ENCODE results near the gene CACNA2D1.
"Not testable (repeated sequence)": the region's sequence is repeated elsewhere in the genome, so short reads cannot be mapped to it uniquely, and the experiment has no call there.

CACNA2D1 gene

DNA sequence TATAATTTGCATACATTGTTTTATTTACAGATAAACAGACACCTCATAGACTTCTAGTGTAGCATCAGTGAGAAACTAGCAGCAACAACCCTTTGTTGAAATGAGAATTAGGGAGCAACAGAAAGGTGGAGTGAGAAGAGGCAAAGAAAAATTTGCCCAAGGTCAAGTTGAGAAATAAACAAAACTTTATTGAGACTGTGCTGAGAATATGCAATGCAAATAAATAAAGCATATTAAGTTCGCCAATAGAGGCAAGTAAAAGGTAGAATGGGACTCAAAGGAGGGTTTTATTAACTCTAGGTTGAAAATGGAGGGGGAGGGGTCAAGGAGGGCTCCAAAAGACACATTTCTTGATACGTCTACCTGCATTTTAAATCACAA is 49.7 kb downstream of the CACNA2D1 start:
- no peak for DNase-seq (ENCODE audit: low read depth, low spot score)

DNA sequence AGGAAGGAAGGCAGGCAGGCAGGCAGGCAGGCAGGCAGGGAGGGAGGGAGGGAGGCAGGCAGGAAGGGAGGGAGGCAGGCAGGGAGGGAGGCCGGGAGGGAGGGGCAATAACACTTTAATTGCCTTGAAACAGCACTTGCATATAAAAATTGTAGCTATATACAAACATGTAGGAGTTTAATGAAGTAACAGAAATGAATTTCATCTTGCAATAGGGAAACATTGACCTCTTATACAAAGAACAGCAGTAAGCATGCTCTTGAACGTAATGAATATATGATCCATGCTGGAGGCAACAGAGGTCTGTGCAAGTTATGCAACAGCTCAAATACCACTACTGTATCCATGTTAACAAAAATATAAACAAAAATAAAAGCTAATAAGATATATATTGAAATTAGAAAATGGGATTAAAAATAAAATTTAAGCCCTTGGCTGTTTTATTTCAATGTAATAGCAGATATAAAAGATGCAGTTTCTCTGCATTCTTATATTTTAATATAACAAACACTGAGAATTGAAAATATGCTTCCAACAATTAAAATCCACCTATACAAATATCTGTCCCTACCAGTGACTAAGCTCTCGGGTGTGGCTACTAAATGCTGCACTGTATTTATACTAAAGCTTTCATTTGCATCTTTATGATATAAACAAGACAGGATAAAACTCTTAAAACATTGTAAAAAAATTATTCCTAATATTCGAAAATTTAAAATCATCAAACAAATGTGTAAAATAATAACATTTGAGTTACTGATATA is 50.3 kb downstream of the CACNA2D1 start:
- no peak for DNase-seq (ENCODE audit: low read depth, low spot score)

DNA sequence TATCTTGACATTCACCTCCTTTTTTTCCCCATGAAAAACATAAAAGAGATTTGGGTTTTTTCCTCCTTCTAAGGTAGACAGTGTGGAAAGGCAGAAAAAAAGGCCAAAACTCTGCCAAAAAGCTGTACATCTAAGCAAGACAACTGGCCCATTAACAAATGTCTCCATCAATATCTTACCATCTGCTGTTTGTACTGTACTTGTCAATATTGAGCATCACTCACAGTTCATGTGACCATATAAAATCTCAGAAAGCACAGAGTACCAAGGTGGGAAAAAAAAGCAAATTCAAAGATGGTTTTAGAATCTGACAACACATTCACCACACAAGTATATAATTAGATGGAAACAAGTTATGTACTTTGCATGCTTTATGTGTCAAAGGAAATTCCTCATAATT is 52.6 kb downstream of the CACNA2D1 start:
- no peak for DNase-seq (ENCODE audit: low read depth, low spot score)

DNA sequence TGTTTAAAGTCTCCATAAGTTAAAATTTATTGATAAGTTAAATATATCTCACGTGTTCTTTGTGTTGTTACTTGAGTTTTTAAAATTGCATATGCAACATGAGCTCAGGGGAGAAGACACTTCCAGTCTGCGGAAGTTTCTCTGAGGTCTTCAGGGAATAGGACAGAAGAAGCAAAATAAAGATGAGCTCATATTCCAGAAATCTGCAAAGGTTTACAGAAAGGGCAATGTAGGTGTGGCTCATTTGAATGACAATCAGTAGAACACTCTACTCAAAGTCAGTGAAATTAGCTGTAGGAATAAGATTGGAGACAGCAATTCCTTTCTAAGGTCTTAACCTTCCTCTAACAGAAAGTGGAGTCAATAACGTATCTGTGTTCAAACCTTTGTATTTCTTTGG is 53.7 kb downstream of the CACNA2D1 start:
- no peak for DNase-seq (ENCODE audit: low read depth, low spot score)

DNA sequence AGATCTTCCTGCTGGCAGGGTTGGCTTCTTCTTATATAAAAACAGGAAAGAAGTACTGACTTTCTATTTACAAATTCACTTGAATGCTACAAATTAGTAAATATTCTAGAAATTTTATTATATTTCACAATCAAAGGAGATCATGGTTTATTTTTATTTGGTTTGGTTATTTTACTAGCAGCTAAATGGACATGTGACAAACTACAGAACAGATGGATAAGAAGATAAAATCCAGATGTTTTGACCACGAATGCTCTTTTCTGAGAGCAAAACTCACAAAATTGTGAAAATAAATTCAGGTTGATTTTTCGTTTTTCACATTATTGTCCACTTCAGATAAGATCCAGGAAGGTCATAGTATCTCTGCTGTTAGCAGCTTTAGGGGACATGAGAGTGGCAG is 55.4 kb downstream of the CACNA2D1 start:
- DNase-seq (ENCODE audit: low read depth, low spot score) = no peak

DNA sequence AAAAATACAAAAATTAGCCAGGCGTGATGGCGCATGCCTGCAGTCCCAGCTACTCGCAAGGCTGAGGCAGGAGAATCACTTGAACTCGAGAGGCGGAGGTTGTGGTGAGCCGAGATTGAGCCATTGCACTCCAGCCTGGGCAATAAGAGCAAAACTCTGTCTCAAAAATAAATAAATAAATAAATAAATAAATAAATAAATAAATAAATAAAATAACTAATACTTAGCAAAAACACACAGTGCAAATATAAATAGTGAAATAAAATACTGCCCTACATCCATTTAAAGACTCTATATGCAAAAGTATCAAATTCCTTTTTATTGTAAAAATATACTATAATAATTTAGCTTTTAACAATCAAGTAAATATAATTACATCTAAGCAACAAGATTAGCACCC is 57.0 kb downstream of the CACNA2D1 start:
- not testable (repeated sequence) for DNase-seq (ENCODE audit: low read depth, low spot score)

DNA sequence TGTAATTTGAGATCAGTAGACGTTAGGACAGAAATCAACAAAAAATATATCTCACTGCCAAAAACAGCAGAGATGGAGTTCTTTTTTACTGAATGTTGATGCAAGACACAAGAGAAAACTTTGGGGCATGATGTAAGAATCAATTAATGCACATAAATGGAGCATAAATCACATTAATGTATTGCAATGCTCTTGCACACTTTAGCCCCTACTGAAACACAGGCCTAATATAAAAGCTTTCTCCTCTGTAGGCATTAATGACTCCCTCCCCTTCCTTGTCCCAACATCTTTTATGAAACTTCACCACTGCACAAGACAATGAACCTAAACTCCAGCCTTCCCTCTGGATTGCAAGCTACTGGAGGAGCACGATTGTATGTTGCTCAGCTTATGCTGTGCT is 58.8 kb downstream of the CACNA2D1 start:
- DNase-seq (ENCODE audit: low read depth, low spot score) = no peak

DNA sequence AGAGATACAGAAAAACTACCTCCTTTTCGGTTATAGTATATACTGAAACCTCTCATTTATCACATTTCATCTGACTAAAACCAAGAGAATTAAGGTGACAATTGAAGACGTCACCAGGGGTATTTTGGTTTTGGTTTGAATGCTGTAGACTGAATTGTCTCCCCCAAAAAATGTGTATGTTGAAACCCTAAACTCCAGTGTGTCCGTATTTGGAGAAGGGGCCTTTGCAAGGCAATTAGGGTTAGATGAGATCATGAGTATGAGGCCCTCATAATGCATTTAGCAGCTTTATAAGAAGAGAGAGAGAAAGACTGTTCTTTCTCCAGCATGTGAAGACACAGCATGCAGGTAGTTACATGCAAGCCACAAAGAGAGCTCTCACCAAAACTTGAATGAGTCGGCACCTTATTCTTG is 59.5 kb downstream of the CACNA2D1 start:
- no peak for DNase-seq (ENCODE audit: low read depth, low spot score)

DNA sequence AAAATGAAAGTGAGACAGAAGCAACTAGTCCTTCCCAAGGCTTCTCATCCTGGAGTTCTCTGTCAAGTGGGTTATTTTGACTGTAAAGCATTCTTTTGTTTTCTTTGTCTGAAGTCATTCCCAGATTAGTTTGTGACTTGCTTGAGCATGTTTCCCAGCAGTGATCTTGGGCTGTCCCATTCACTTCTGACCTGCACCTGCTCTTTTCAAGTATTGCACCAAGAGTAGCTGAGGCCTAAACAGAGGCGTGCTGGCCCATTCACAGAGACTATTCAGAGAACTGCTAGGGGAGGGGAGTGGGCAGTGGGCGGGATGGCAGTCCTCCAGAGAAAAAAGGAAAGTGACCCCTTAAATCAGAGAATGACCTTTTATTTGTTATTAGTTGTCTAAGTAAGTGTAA is 61.3 kb downstream of the CACNA2D1 start:
- DNase-seq (ENCODE audit: low read depth, low spot score) = no peak

DNA sequence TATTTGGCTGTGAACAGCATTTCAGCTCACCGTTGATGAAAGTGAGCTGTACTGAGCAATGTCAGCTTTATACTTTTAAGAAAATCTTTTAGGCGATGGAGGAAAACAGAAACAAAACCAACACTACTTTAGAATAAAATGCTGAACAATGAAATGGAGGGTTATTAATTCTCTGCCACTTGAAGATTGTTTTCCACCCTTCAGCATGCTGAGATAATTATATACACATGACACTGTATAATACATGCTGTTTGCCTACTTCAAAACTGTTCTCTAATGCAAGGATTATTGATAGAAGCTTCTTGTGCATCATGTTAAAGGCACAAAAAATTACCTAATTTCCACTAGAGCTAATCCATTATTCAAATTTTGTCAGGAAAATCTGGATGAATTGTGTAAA is 66.8 kb downstream of the CACNA2D1 start:
- no peak for DNase-seq (ENCODE audit: low read depth, low spot score)

DNA sequence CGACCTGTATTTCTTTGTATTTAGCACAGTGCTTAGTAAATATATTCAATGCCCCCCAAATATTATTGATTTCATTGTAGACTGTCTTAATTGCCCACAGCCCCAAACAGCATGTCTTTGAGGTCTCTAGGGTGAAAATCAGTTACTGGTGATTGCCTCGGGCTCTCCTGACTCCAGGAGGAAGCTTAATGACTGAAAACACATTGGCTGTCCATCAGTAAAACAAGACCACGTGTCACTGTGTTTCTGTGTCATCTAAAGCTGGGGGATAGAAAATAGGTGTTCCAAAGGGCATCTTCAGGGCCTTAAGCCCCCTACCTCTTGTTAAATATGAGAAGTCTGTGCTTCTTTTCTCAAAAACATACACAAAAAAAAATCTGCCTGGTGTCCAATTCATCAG is 67.9 kb downstream of the CACNA2D1 start:
- no peak for DNase-seq (ENCODE audit: low read depth, low spot score)

DNA sequence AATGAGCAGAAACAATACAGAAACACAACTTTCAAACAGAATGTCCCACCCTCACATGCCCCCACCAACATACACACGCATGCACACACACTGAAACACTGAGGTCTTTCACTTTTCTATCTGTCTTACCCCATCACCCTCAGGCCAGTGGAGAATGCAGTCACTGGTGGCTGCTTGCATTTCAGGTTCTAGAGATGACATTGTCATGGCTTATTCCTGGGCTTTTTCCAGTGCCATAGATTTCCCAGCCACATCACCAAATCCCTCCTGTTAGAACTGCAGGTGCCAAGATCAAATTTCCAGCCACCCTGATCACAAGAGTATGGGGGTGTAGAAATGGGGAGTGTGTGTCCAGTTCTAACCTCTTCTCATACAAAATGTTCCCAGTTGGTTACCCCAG is 68.4 kb downstream of the CACNA2D1 start:
- DNase-seq (ENCODE audit: low read depth, low spot score) = no peak

DNA sequence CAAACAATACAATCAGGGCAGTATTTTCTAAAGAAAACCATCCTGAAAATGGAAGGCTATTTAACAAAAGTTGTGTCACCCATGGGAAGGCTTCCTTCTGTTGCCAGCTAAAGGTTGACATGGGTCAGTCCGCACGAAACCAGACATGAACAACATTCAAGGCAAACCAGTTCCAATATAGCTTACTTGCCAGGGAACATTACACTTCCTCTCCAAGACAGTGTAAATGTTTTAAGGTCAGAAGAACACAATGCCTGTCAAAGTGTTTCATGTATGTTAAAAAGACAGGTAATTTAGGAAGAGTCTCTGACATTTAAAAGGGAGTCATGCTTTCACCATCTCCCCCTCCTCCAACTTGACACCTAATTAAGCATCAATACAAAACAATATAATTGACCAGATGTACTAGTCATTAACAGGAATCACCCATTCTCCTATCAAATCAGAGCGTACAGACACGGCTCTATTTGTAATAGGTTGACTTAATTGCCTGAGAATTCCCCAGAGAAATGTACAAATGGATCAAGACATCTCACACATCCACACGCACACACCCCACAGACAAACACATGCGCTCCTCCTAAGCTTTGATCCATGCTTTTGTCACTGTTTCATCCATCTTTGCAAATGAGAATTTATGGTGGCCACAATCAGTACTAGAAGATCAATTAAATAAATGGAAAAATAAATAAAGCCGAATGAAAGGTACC is 69.5 kb downstream of the CACNA2D1 start:
- DNase-seq (ENCODE audit: low read depth, low spot score) = no peak

DNA sequence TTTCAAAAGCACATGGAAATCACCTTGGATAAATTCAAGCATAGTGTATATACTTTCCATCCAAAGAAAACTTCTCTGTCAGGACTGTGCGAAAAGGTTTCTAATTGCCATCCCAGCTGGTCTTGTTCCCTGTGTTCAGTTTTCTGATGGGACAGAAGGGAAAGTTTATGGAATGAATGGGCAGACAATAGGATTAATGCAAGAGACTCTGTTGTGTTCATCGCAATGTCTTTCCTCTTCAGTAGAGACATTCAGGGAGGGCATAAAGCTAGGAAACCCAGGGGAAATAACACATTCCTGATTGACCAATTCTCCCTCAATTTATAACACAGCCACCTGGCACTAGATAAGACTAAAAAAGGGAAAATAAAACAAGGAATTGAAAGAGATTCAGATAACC is 78.9 kb downstream of the CACNA2D1 start:
- DNase-seq (ENCODE audit: low read depth, low spot score) = no peak

DNA sequence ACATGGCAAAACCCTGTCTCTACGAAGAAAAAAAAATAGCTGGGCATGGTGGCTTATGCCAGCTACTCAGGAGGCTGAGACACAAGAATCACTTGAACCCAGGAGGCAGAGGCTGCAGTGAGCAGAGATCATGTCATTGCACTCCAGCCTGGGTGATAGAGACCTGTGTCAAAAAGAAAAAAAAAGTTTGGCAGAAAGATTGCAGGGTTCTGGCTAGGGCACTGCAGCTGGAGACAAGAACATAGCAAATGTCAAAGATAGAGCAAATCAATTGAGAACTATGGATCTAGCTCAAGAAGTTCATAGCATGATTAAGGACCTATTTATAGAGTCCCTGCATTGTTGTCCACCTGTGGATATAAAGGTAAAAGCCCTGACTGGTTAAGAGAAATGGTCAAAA is 79.5 kb downstream of the CACNA2D1 start:
- DNase-seq (ENCODE audit: low read depth, low spot score) = no peak

DNA sequence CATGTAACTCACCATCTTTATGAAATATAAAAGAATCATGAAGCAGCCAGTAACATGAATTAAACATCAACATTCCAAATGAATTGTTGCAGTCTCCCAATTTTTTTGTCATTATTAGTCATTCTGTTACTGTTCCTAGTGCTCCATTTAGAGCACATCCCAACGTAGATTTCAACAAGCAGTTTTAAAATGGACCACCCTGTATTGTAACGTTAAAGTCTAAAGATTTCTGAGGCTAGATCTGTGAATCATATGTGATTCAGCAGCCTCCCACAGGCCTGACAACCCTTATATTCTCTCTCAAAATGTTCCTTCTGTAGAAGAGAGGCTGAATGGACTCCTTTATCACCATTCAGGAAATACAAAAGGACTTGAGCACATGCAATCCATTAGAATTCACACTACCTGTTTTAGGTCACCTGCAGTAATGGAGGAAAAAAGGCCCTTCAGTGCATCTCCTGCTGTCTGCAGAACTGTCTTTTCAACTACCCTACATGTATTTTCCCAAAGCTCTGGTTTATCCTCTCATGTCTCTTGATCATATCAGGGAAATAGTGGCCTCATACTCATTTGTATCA is 81.4 kb downstream of the CACNA2D1 start:
- DNase-seq (ENCODE audit: low read depth, low spot score) = no peak

DNA sequence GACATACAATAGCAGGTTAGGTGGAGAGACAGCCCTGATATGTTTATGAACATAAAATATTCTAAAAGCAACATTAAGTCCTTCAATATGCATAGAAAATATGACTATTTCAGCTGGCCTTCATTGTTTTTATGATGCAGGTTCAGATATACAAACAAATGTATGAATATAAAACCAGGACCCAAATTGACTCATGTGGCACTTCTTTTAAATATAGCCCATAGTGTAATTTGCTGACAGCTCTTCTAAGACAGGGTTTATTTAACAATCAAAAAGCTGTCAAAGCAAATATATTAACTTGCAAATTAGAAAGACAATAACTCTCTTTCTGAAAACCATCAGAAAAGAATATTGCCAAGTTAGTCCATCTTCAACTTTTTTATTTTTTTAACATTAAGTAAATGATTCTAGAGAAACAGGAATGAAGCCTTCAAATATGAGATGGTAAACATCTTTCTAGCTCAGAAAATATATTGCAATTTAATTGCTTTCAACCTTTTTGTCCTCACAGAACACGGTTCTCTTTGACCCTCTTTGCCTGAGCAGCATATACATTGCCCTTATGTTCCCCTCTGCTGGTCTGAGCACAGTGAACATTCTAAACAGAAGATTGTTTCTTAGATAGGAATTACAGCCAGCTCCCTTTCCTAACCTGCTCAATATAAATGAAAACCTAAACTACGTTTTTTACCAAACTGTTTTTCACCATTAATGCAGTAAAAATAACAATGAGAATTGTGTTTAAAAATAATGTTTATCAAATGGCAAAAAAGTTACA is 82.8 kb downstream of the CACNA2D1 start:
- no peak for DNase-seq (ENCODE audit: low read depth, low spot score)

DNA sequence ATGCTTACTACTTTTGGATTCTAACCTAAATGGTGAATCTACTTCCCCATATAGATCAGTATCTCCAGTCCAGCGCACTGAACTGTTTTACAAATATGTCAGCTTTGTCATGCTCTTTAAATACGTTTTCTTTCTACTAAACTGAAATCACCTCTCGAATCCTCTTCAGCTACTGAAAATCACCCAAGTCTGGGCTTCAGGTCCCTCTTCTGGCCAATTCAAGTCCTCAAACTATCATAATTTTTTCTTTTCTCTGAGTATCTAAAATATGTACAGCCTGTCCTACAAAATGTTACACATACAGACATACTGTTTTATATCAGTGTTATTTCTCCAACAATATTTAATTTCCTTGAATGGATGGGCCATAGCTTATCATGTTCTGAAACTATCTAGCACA is 84.2 kb downstream of the CACNA2D1 start:
- DNase-seq (ENCODE audit: low read depth, low spot score) = no peak

DNA sequence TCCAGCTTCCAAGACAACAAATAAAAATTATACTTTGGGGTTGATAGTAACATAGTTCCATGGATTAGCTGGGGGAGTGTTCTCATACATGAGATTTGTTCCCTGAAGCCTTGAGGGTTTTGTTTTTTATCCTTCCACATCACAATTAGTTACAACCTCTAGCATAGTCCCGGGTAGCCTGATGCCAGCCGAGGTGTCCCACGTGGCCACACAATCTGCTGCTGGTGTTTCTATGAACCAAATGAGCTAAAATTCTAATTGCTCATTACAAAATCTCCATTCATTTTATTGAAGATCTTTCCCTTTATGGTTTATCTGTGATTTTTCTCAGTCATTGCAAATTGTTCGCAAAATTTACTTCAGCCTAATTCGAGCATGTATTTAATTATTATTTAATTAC is 84.7 kb downstream of the CACNA2D1 start:
- no peak for DNase-seq (ENCODE audit: low read depth, low spot score)

DNA sequence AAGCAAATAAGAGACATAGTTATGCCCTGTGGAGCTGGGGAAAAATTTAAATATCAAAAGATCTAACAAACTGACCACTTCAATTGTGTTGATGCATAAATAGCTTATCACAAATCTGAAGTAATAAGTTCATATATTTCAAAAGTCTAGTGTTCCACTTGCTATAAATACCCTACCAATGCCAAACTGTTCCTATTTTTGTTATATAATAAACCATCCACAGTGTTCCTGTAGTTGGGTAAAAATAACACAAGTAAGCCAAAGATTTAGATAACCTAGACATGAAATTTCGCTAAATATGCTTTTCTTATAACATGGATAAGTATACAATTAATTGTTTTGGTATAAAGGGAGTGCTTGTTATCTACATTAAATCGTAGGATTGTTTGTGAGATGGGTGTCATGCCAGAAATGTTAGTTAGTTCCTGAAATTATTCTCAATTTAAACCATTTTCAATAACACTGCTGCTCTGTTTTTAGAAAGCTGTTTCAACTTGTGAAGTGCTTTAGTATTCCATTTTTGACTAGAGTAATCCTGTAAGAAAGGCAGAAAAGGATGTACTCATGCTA is 85.5 kb downstream of the CACNA2D1 start:
- no peak for DNase-seq (ENCODE audit: low read depth, low spot score)

DNA sequence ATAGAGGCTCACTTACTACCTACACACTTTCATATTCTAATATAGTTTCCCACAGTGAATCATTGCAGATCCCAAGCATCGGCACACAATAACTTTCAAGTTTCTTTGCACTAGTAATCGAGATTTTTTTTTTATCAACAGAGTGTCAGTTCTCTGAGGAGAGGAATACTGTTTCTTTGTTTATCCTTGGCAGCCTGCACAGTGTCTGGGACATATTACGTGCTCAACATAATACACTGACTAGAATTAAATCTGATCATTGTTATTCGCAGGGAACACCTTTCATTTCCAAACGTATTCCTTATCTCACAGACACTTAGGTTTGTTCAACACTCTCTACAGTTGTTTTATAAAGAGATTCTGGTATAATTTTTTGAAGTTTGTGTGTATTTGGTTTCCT is 95.3 kb downstream of the CACNA2D1 start:
- DNase-seq (ENCODE audit: low read depth, low spot score) = no peak

DNA sequence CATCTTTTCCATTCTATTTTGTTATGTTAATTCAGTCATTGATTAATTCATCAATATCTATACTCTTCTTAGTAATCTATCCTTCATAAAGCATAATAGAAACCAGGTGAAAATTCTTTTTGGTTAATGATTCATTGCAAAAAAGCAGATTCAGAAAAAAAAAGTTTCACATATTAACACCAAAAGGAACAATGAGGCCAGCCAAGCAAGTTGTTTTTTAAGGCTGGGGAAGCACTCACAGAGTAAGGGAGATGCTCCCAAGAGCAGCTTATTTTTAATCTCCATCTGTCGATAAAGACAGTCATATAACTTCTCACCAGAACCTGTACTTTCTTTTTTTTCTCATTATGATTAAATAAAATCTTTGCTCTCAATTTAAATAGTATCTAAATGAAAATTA is 95.8 kb downstream of the CACNA2D1 start:
- DNase-seq (ENCODE audit: low read depth, low spot score) = no peak

Data from activated CD4-positive, CD25-positive, alpha-beta regulatory T cell treated with anti-CD3 and anti-CD28 coated beads, Interleukin-2, amount 50 U/mL, for 16 hours (primary cell).